GM03348 (cell line): ENCODE measurements around the gene PLXNA2.

Source experiments
- DNase-seq: peaks from one replicate; pipeline ENCODE4 v3.0.0; 2012; ENCODE audit warnings: low spot score

The PLXNA2 gene

DNA sequence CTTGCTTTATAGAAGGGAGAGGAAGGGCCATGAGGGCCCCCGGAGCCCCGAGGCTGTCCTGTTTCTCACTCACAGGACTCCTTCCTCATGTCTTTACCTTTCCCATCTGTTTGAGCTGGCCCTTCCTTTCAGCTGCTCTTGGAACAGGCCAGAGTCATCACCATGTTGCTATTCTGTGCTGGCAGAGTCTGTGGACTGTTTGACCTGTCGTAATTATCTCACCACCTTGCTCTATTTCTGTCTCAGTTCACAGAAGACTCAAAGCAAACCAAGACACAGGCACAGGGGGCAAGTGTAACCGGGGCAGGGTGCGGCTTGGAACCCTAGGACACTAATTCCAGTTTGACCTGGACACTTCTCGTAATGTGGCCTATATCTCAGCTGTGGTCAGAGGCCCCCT, 228.9 kb downstream of the PLXNA2 start:
- no peak for DNase-seq

DNA sequence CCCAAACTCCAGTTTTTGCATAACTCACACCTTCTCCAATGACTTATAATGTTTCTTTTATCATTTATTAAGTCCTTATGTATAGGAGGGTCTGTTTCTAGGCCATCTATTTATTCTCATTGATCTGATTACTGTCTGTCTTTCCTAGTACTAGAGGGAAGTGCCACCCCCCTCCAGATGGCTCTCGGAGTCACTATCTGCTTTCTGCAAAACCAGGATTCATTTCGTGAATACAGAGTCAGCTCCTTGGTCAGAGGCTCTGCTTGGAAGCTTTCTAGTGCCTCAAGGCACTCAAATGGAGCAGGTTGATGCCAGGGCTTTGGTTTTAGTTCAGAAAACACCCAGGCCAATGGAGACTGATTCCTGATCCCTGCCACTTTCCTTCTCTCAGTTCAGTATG, 231.0 kb downstream of the PLXNA2 start:
- DNase-seq: no peak

DNA sequence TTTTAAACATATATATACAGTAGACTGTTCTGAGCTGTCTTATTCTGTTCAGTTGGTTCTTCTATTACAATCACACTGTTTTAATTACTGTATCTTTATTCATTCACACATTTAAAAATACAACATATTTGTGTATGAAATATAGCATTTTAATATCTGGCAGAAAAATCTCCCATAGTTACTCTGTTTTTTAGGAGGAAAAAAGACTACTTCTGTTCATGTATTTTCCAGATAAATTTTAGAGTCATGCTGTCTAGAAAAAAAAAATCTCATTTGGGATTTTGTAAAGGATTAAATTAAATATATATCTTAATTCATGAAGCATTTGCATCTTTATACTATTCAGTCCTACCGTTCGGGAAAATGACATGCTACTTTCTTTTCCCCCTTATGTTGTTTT, 231.5 kb downstream of the PLXNA2 start:
- DNase-seq: no peak

DNA sequence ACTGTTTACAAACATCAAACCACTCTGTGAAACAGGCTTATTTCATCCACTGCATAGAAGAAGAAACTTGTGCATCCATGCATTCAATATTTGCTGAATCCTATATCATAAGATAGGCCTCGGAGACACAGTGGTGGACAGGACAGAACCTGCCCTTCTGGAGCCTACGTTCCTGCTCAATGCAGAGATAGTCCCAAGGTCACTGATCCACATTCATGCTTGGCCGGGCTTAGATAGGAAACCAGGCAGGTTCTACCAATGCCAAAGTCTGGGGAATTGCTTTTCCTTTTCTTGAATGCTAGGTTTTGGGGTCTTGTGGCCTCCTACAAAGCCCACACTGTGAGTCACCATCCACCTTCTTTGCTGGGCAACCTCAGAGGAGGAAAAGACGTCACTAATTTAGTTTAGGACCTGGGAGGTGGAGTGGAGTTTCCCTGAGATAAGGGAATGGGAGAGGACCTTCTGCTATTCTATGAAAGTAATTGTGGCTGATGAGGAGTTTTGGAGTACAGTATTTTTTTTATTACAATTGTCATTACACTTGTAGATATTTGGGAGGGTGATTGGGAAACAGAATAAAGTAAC, 233.6 kb downstream of the PLXNA2 start:
- no peak for DNase-seq

DNA sequence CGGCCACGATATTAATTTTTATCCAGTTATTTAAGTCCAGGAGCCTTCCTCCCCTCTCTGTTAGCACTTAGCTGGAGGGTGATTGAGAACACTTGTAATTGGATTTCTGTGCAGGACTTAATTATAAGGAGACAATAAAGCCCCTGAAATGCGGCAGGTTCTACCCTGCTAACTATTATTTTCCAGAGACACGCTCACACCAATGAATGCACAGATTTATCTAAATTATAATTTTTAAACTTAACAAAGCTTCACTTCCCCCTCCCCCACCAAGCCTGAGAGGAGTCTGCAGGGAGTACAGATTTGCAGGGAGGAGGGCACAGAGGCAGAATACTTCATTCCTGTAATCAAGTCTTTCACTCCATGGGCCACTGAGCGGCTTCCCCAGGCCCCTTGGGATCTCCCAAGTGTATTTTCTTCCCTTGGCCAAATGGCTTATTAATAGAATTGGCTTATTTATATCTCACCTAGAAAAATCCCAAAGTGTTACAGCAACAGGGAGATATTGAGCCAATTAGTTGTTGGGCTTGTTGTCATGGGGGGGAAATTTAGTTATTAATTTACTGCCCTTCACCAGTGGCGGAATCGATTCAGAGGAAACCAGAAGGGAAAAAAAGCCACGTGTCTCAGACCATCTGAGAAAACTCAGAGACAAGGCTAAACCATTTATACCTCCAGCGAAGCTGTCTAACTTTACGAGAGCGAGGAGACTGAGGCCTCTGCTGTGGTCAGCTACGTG, 234.3 kb downstream of the PLXNA2 start:
- DNase-seq: no peak

DNA sequence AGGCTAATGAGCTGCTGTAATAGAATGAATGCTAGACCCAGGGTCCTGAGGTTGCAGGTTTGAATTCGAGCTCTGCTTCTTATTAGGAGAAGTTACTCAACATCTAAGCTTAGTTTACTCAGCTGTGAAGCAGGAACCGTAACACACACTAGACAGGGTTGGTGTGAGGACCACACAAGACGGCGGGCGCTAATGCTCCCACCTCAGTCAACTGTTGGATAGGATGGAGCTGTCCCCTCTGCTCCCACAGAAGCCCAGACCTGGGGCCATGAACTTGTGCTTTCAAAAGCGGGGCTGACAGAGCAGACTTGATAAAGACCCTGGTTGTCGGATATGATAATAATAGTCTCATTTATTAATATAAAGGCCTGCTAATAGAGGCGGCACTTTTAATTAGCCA, 234.9 kb downstream of the PLXNA2 start:
- DNase-seq: no peak

DNA sequence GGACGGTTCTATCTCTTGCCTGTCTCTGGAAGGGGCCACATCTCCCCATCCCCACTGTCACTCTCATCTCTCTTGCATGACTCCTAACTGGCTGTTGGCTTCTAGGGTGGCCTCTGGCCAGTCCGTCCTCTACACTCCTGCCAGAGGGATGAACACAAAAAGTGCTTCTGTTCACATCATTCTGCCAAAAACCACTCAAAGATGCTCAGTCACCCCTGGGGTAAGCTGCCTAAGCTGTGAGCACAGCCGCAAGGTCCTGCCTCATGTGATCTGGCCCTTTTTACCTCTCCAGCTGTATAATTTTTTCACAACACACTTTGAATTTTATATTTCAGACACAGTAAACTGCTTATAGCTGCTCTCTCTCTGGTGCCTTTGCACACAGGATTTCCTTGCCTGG, 235.7 kb downstream of the PLXNA2 start:
- DNase-seq: no peak

DNA sequence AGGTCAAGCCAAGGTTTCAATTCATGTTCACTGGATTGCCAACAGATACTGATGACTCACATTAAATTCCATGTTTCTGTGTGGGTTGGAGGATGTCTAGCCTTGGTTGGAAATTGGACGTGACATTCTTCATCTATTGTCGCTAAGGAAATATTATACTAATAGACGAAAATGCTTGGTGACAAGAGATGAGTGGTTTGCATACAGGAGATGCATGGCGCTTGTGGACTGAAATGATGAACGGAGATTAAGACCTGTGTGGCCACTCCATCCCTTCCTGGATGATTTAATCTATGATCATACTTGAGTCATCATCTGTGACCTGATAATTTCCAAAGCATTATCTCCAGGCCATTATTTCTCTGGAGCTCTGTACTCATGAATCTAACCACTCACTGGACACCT, 236.2 kb downstream of the PLXNA2 start:
- peak; percentile 64 for DNase-seq

DNA sequence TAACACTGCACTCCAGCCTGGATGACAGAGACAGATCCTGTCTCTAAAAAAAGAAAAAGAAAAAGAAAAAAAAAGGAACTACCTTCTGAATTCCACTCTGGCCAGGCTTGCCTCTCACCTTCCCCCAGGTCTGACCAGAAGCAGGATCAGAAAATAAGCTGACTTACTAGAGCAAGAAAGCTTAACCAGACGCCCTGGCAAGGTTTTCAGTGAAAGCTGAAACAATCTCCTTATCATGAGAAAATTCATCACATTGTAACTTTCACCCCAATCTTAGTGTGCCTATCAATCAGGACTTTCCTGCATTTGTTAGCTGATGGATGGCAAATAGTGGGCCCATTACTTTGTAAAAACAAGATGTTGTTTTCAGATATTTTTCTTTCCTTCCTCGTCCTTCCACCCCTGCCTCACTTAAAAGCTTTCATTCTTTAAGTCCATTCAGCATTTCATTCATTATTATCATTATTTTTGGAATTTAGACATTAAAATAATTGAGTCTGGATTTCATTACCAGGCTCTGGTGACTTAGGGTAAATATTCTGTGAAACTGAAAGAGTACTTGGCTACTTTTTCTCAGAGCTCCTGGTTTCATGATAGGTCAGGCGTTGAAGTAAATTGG, 236.8 kb downstream of the PLXNA2 start:
- DNase-seq: no peak

DNA sequence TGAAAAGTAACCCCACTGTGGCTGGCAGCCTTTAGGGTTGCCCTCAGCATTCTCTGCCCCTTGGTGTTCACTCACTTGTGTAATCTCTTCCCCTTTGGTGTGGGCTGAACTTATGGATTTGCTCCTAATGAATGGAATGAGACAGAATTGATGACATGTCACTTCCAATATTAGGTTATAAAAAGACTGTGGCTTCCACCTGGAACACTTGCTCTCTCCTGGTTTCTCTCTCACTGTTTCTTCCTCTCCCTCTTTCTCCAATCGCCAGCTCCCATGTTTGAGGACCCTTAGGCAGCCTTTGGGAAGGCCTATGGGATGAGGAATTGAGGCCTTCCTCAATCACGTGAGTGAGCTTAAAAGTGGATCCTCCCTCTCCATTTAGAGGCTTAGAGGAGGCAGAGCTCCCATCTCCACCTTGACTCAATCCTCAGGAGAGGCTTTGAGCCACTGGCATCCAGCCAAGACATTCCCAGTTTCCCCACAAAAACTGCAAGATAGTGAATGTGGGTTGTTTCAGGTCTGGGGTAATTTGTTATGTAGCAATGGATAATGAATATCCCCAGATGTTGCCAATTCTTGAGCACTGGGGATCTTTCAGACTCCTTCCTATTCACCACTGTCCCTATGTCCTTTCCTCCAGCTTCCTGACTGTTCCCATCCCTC, 237.8 kb downstream of the PLXNA2 start:
- DNase-seq: peak; percentile 26

DNA sequence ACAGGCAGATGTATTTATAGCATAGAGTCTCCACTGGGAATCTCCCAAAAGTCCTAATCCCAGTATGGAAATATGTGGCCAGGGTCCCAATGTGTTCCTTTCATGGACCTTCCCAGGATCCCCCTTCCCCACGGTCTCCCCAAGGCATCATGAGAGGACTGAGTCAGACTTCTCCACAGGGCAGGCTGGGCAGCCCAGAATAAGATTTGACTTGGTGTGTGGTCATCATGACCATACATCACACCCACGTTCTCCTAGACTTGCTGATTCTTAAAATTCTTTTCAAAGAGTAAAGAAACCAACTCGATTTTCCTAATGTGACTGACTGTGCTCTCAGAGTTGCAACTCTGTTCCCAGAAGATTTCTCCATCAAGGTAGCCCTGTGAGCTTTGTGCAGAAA, 239.3 kb downstream of the PLXNA2 start:
- peak; percentile 85 for DNase-seq

DNA sequence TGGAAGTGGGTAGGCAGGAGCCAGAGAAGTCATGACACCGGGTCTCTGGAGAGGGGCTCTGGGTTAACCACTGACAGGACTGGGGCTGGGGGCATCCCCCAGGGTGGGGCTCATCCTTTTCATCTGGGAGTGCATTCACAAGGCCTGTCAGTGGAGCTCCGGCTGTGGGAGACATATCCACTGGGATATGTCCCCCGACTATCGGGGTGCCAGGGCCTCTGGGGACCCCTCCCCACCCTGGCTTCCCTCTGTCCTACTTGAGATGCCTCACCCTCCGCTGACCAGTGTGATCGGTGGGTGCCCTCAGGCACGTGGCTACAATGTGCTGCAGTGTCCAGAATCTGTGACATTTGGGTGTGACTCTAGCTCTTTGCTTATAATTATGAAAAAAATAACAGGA, 240.9 kb downstream of the PLXNA2 start:
- no peak for DNase-seq

DNA sequence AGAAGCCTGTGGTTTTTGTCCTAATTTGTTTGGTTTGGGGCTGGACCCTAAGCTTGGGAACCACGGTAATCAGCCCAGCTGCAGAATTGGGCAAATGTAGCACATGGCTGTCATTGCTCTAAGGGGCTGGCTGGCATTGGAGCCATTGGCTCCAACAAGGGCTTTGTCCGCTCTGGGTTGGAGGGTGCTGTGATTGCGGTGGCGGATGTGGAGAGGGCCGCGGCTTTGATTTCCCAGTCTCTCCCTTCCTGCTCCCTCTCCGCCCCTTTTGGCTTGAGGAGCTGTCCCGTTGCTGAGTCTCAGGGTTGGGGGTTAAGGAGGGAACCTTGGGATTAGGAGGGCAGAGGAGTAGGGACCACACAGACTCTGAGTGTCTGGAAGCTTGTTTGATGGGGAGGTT, 241.5 kb downstream of the PLXNA2 start:
- DNase-seq: no peak

DNA sequence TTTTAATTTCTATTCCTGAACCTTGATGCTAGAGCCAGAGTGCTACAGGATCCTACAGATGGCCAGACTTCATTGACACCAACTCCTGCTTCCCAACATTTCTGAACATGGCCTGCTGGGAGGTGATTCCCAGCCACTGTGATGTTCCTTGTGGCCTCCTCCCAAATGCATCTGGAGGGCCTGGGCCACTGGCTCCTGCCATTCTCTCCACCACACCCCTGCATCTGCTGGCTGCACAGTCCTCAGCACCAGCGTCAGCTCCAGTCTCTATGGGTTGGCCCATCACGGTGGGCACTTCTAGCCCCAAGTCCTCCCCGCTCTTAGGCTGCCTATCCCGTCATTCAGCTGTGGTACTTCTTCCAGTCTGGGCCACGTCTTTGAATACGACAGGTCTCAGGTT, 242.1 kb downstream of the PLXNA2 start:
- DNase-seq: no peak

DNA sequence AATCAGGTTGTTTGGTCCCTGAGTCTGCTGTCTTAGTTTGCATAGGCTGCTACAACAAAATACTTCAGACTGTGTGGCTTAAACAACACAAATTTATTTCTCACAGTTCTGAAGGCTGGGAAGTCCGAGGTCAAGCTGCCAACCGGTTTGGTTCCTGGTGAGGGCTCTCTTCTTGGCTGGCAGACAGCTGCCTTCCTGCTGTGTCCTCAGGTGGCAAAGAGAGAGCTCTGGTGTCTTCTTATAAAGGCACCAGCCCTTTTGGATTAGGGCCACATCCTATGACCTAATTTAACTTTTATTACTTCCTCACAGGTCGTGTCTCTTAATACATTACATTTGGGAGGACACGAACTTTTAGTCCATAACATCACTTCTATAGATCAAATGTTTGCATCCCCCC, 243.7 kb downstream of the PLXNA2 start:
- DNase-seq: no peak

DNA sequence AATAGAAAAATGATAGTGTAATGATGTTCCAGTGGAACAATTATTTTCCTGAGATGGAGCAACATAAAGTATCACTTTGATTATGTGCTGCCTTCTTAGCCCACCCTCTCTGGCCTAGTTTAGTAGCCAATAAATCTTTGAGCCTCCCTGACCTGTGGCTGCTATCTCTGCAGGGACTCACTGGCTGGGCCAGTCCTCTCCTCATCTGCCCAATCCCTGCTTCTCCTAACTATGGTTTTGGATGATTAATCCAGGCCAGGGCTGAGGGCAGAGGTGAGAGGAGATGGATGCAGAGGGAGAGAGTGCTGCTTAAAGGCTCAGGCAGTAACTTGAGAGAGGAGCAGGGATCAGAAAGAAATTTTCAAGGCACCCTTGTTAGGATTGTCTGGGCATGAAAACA, 244.2 kb downstream of the PLXNA2 start:
- DNase-seq: no peak

DNA sequence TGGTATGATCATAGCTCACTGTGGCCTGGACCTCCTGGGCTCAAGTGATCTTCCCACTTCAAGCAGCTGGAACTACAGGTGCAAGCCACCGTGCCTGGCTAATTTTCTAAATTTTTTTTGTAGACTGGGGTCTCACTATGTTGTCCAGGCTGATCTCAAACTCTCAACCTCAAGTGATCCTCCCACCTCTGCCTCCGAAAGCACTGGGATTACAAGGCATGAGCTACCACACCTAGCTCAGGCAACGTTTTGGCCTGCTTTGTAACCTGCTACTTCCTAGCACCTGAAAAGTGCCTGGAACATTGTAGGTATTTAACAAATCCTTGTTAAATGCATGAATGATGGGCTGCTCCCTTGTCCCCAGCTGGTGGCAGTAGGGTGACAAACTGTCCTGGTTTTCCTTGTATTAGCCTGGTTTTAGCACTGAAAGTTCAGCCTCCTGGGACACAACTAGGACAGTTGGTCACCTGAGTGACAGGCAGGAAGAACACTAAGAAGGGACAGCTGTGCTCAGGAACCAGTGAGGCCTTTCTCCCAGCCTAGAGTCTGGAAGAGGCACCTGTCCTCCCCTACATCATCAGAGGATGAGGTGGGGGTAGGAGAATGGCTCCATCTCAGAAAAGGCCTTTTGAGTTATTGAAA, 244.8 kb downstream of the PLXNA2 start:
- no peak for DNase-seq

DNA sequence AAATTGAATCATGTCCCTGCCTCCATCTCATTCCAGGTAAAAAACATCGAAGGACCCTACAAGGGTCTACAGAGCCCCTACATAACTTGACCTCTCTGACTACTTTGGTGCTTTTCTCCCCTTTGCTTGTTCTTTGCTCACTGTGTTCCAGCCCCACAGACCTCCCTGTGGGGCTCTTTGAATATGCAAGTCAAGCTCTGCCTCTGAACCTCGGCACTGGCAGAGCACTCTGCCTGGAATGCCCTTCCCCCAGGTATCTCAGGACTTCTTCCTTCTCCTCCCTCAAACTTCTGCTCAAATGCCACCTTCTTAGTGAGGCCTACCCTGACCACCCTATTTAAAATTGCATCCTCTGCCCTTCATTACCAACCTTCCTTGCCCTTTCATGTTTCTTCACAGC, 245.5 kb downstream of the PLXNA2 start:
- DNase-seq: no peak

DNA sequence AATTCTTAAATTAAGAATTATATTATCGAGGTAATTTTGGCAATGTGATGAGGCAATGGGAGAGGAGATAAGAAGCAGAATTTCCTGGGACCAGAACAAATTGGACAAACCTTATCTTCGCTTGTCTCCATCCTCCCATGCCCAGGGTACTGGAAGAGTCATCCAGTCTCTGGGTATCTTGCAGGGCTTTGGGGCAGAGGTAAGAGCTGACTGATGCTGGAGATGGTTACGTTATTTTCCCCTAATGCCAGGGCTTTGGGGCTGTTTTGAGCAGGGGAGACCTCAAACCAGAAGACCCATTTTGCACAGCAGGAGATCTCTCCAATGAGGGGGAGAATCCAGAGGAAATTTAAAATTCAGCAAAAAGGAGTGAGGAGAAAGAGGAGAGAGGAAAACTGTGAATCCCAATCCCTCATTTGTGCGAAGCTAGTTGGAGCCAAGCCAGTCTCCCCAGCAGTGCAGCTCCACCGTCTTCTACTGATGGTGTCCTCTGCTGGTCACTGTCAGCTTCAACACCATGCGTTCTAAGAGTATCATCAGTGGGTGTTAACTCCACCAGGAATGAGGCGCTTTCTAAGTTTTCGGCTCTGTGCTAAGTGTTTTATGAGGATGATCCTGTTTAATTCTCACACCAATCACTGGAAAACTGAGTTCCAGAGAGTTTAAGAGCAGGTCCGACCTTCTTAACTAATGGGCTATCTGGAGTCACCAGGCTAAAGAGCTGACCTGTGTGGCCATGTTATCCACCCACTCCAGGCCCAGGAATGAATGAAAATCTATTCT, 246.5 kb downstream of the PLXNA2 start:
- peak; percentile 79 for DNase-seq

DNA sequence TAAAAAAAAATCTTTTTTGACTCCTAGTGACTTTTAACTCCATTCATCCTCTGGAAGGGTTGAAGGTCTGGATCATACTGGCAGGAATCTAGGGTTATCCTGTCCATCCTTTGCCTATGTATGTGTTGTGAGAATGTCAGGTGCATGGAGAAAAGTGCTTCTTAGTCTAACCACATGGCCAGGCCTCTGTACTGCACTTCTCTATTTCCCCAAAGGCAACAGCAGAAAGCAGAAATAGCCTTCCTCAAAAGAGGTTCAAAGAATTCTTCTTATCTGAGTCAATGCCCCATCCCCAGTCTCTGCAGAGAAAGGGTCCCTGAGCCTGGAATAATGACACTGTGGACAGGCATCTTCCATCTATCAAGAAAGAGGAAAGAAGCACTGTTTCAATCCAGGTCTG, 247.5 kb downstream of the PLXNA2 start:
- no peak for DNase-seq

DNA sequence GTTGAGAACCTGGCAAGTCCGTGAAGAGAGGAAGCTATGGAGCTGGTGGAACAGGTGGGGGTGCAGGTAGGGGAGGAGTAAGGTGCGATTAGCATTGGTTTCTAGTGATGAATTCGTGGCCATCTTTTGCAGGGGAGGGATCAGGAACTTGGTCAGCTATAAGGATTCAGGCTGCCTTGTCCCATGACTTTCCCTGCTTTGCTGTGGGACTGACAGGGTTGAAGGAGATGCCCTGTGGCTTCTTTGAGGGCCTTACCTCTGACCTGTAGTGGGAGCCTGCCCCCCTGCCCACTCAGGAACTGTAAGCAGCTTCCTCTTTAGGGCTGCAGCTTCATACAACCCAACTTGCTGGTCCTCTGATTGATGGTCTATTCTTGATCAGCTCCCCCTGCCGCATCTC, 248.6 kb downstream of the PLXNA2 start:
- no peak for DNase-seq
